SK-N-MC (cell line): Measurements from ENCODE around the gene TMEFF1.

Experiments
- DNase-seq: peaks from one replicate; pipeline ENCODE4 v3.0.0-alpha.2; 2011; ENCODE audit warnings: low read depth, low spot score
- H3K27ac ChIP-seq: fragments of 200-600 bp; sonication (generic); 2 replicates; pipeline ENCODE4 v1.5.1; 2016; ENCODE audit warnings: mixed run types
- H3K36me3 ChIP-seq: fragments of 200-600 bp; sonication (generic); 2 replicates; pipeline ENCODE4 v1.6.1; 2017; ENCODE audit warnings: antibody characterized with exemption, low read length, mixed read lengths; ENCODE audit not compliant: insufficient read depth
- H3K4me3 ChIP-seq: fragments of 200-600 bp; sonication (generic); 2 replicates; pipeline ENCODE4 v1.5.1; 2016
- H3K9ac ChIP-seq: fragments of 200-600 bp; sonication (generic); 2 replicates; pipeline ENCODE4 v1.8.0; 2017; ENCODE audit warnings: mixed run types, mixed read lengths; ENCODE audit not compliant: insufficient read length
- H3K9me3 ChIP-seq: fragments of 200-600 bp; sonication (generic); 2 replicates; pipeline ENCODE4 v1.6.1; 2017; ENCODE audit warnings: low read depth, mild to moderate bottlenecking, antibody characterized with exemption, low read length, moderate library complexity, mixed read lengths
- EZH2 ChIP-seq: fragments of 200-600 bp; sonication (generic); IDR thresholded peaks from one replicate; pipeline ENCODE4 v1.6.1; 2017; ENCODE audit warnings: antibody characterized with exemption
- FOXP2 ChIP-seq: optimal IDR thresholded peaks from 2 replicates; pipeline ENCODE3; 2011; ENCODE audit warnings: mild to moderate bottlenecking, moderate library complexity; ENCODE audit not compliant: insufficient read depth; ENCODE audit errors: extremely low read length, control extremely low read depth
- POLR2AphosphoS5 ChIP-seq: IDR thresholded peaks from 2 replicates; pipeline ENCODE4 v1.6.1; 2012; ENCODE audit warnings: mild to moderate bottlenecking, low read depth, low read length, borderline replicate concordance

Gene TMEFF1

GRCh38 chr9:100554935-100555401, 82.0 kb downstream of the TMEFF1 start:
- H3K36me3 ChIP-seq, result peaks cover 49% of the 10 kb centered on the region
- H3K4me3 ChIP-seq, result no peak overlapping the region
- no peaks in the 10 kb centered on the region for H3K9me3 ChIP-seq
- H3K27ac ChIP-seq, result no peak overlapping the region
- no peak for DNase-seq
- no peak for TF ChIP-seq POLR2AphosphoS5
- TF ChIP-seq FOXP2, result no peak
- no peak for TF ChIP-seq EZH2
- H3K9ac ChIP-seq, result no peak overlapping the region

GRCh38 chr9:100555471-100555870, 82.5 kb downstream of the TMEFF1 start:
- DNase-seq, result no peak
- Histone ChIP-seq H3K36me3 (peaks cover 44% of the 10 kb centered on the region), H3K27ac (no peak overlapping the region), H3K4me3 (no peak overlapping the region), H3K9me3 (no peaks in the 10 kb centered on the region), H3K9ac (no peak overlapping the region)
- TF ChIP-seq EZH2 (no peak), POLR2AphosphoS5 (no peak), FOXP2 (no peak)

GRCh38 chr9:100557053-100557452, 84.1 kb downstream of the TMEFF1 start:
- H3K9me3 ChIP-seq, result no peaks in the 10 kb centered on the region
- no peak overlapping the region for H3K4me3 ChIP-seq
- no peak for DNase-seq
- no peak overlapping the region for H3K9ac ChIP-seq
- no peak overlapping the region for H3K27ac ChIP-seq
- peaks cover 39% of the 10 kb centered on the region for H3K36me3 ChIP-seq
- no peak for TF ChIP-seq POLR2AphosphoS5
- no peak for TF ChIP-seq EZH2
- TF ChIP-seq FOXP2, result no peak

- Histone ChIP-seq H3K9ac (no peak overlapping the region), H3K36me3 (peaks cover 32% of the 10 kb centered on the region), H3K27ac (no peak overlapping the region), H3K4me3 (no peak overlapping the region), H3K9me3 (no peaks in the 10 kb centered on the region)
- no peak for TF ChIP-seq FOXP2
- DNase-seq, result no peak
These were observed 88.3 kb downstream of the TMEFF1 start for GRCh38 chr9:100561256-100561655.

GRCh38 chr9:100567856-100568255, 94.9 kb downstream of the TMEFF1 start:
- H3K4me3 ChIP-seq, result no peak overlapping the region
- DNase-seq, result no peak
- H3K27ac ChIP-seq, result no peak overlapping the region
- peaks cover 29% of the 10 kb centered on the region for H3K36me3 ChIP-seq
- H3K9me3 ChIP-seq, result 0 out of 2 replicates have a peak, but pooled peaks cover 4% of the 10 kb centered on the region
- no peak overlapping the region for H3K9ac ChIP-seq
- TF ChIP-seq POLR2AphosphoS5, result no peak
- no peak for TF ChIP-seq FOXP2
- TF ChIP-seq EZH2, result no peak

GRCh38 chr9:100573655-100574260, 100.8 kb downstream of the TMEFF1 start:
- H3K27ac ChIP-seq, result no peak overlapping the region
- peaks cover 30% of the 10 kb centered on the region for H3K36me3 ChIP-seq
- TF ChIP-seq FOXP2 (no peak), POLR2AphosphoS5 (no peak), EZH2 (no peak)
- 0 out of 2 replicates have a peak, but pooled peaks cover 2% of the 10 kb centered on the region for H3K9me3 ChIP-seq
- DNase-seq, result no peak
- no peak overlapping the region for H3K4me3 ChIP-seq
- no peak overlapping the region for H3K9ac ChIP-seq

GRCh38 chr9:100575006-100575405, 102.1 kb downstream of the TMEFF1 start:
- no peak overlapping the region for H3K4me3 ChIP-seq
- DNase-seq, result no peak
- H3K36me3 ChIP-seq, result peaks cover 21% of the 10 kb centered on the region
- no peaks in the 10 kb centered on the region for H3K9me3 ChIP-seq
- no peak for TF ChIP-seq POLR2AphosphoS5
- TF ChIP-seq FOXP2, result no peak
- no peak for TF ChIP-seq EZH2
- no peak overlapping the region for H3K27ac ChIP-seq
- H3K9ac ChIP-seq, result no peak overlapping the region

GRCh38 chr9:100575765-100576386, 102.9 kb downstream of the TMEFF1 start:
- Histone ChIP-seq H3K4me3 (no peak overlapping the region), H3K36me3 (peaks cover 21% of the 10 kb centered on the region), H3K9ac (no peak overlapping the region), H3K27ac (no peak overlapping the region), H3K9me3 (no peaks in the 10 kb centered on the region)
- DNase-seq, result no peak
- TF ChIP-seq EZH2 (no peak), FOXP2 (no peak), POLR2AphosphoS5 (no peak)

GRCh38 chr9:100577776-100578448, 105.0 kb downstream of the TMEFF1 start, which contains the start of gene CAVIN4:
CAVIN4 (plus strand) TSS chr9:100578079; CDS start chr9:100578144, 65 bp downstream.
- Histone ChIP-seq H3K27ac (no peak within 1 kb of the TSS), H3K9me3 (no peaks in the 10 kb centered on the region), H3K4me3 (no peak within 1 kb of the TSS), H3K9ac (no peak within 1 kb of the TSS), H3K36me3 (peaks cover 21% of the 10 kb centered on the region)
- TF ChIP-seq EZH2, result no peak
- TF ChIP-seq FOXP2, result no peak
- no peak for DNase-seq
